ENCODE measurements around the gene ATG4B. TPM values are rescaled to one million over a fixed set of nuclear protein-coding genes. Genes with fewer than 3 reads are reported as not detected.

The ATG4B gene
- total RNA-seq, 1 donor from 2014 or later = 135 TPM

DNA sequence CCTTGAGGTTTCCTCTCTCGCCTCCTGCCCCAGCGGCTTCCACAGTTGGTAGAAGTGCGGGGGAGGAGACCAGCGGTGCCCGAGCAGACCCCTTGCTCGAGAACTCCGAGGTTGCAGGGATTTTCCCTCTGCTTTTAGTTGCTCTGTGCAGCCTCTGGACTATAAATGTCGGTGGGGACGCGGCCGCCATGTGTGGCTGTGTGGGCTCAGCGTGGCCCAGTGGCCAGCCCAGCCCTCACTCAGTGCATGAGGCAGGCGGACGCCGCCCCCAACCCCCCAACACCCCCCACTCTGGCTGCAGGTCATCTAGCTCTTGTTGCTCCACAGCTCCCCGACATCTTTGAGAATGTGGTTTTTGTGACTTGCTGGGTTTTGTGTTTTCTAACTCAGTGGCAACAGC, 81.6 kb downstream of the ATG4B start:
- TF ChIP-seq, protein P1, sequence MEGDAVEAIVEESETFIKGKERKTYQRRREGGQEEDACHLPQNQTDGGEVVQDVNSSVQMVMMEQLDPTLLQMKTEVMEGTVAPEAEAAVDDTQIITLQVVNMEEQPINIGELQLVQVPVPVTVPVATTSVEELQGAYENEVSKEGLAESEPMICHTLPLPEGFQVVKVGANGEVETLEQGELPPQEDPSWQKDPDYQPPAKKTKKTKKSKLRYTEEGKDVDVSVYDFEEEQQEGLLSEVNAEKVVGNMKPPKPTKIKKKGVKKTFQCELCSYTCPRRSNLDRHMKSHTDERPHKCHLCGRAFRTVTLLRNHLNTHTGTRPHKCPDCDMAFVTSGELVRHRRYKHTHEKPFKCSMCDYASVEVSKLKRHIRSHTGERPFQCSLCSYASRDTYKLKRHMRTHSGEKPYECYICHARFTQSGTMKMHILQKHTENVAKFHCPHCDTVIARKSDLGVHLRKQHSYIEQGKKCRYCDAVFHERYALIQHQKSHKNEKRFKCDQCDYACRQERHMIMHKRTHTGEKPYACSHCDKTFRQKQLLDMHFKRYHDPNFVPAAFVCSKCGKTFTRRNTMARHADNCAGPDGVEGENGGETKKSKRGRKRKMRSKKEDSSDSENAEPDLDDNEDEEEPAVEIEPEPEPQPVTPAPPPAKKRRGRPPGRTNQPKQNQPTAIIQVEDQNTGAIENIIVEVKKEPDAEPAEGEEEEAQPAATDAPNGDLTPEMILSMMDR (IDR thresholded peaks at IDR 0.05; ENCODE audit: unreplicated experiment) = no peak
- Mint-ChIP-seq H3K36me3 (peaks cover 64% of the 10 kb centered on the region), H3K27me3 (ENCODE audit: low read depth) (no peaks in the 10 kb centered on the region), H3K4me3 (no peak overlapping the region), H3K4me1 (no peaks in the 10 kb centered on the region), H3K9me3 (peaks cover 30% of the 10 kb centered on the region), H3K27ac (no peak overlapping the region)
- no peak for DNase-seq (ENCODE audit: low spot score in 2 of 2, unreplicated experiment in 2 of 2)

DNA sequence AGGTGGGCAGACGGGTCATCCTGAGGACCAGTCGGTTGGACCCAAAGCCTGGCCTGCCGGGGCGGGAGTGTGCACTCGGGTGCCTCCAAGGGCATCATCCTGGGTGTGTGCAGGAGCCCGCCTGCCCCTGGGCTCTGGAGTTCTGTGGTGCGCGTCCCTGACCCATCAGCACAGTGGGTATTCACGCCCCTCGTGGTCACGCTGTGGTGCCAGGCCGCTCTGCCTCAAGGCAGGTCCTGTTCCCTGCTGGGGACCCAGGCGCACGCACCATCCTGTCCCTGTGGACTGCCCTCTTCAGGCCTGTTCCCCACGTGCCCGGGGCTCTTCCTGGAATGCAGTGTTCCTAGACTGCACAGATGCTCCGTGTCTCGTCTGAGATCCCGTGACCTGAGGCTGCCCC, 82.6 kb downstream of the ATG4B start:
- peaks cover 65% of the 10 kb centered on the region for H3K36me3 Mint-ChIP-seq
- H3K27ac Mint-ChIP-seq = no peak overlapping the region
- H3K27me3 Mint-ChIP-seq (ENCODE audit: low read depth) = no peaks in the 10 kb centered on the region
- no peak for DNase-seq (ENCODE audit: low spot score in 2 of 2, unreplicated experiment in 2 of 2)
- peaks cover 23% of the 10 kb centered on the region for H3K9me3 Mint-ChIP-seq
- TF ChIP-seq, protein P1 (IDR thresholded peaks at IDR 0.05; ENCODE audit: unreplicated experiment) = no peak
- H3K4me1 Mint-ChIP-seq = no peaks in the 10 kb centered on the region
- no peak overlapping the region for H3K4me3 Mint-ChIP-seq

DNA sequence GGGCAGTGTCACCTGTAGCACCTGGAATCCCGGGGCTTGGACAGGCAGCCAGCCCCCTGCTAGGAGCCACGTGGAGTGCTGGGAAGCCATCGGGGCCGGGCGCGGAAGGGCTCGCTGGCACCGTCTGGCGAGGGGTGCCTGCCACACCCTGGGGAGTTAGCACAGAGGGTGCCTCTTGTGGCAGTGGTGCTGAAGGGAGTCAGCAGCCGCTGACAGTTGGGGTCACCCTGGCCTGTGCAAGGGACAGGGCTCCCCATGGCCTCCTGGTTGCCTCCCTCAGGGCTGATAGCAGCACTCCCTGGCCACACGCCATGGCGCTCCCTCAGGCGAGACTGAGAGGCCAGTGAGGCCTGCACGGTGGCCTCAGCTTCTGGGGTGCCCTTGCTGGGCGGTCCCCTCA, 83.1 kb downstream of the ATG4B start:
- Mint-ChIP-seq H3K4me1 (no peaks in the 10 kb centered on the region), H3K27ac (no peak overlapping the region), H3K27me3 (ENCODE audit: low read depth) (no peaks in the 10 kb centered on the region), H3K4me3 (no peak overlapping the region), H3K36me3 (peaks cover 67% of the 10 kb centered on the region), H3K9me3 (peaks cover 24% of the 10 kb centered on the region)
- TF ChIP-seq, protein P1 (IDR thresholded peaks at IDR 0.05; ENCODE audit: unreplicated experiment) = no peak
- no peak for DNase-seq (ENCODE audit: low spot score in 2 of 2, unreplicated experiment in 2 of 2)

DNA sequence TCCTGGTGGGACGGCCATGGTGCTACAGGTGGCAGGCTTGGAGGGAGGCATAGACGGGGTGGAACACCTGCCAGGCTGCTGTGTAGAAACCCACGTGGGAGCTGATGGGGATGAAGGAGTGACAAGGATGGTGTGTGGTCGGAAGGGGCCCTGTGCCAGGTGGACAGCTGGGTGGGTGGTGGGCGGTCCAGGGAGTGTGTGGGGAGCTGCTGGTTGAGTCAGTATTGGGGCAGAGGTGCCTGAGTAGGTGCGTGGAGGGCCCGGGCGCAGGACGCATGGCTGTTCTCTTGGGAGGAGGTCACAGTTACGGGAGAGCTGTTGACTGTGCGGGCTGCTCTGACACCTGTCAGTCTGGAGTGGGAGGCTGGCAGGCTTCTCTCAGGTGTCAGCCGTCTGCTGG, 84.4 kb downstream of the ATG4B start:
- Mint-ChIP-seq H3K27ac (no peak overlapping the region), H3K36me3 (peaks cover 65% of the 10 kb centered on the region), H3K4me3 (no peak overlapping the region), H3K27me3 (ENCODE audit: low read depth) (no peaks in the 10 kb centered on the region), H3K4me1 (no peaks in the 10 kb centered on the region), H3K9me3 (peaks cover 26% of the 10 kb centered on the region)
- TF ChIP-seq, protein P1 (IDR thresholded peaks at IDR 0.05; ENCODE audit: unreplicated experiment) = no peak
- DNase-seq (ENCODE audit: low spot score in 2 of 2, unreplicated experiment in 2 of 2) = no peak

DNA sequence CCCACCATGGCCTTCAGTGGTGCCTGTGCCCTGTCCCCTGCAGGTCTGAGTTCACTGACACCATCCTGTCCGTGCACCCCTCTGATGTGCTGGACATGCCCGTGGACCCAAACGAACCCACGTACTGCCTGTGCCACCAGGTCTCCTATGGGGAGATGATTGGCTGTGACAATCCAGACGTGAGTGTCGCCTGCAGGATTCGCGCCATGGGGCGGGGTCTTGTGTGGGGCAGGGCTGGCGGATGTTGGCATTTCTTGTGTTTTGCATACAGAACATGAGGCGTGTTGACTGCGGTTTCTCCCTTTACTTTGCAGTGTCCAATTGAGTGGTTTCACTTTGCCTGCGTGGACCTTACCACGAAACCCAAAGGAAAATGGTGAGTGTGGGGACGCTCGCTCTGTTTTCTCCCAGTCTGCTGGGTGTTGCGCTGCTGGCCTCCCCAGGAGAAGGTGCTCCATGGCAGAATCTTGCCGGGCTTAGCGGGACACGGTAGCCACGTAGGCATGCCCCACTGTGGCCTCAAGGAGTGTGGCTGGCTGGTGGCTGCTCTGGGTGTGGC, 85.5 kb downstream of the ATG4B start:
- TF ChIP-seq, protein P1 (IDR thresholded peaks at IDR 0.05; ENCODE audit: unreplicated experiment) = no peak
- H3K36me3 Mint-ChIP-seq = peaks cover 61% of the 10 kb centered on the region
- H3K4me3 Mint-ChIP-seq = no peak overlapping the region
- H3K4me1 Mint-ChIP-seq = no peaks in the 10 kb centered on the region
- no peak for DNase-seq (ENCODE audit: low spot score in 2 of 2, unreplicated experiment in 2 of 2)
- no peaks in the 10 kb centered on the region for H3K27me3 Mint-ChIP-seq (ENCODE audit: low read depth)
- no peak overlapping the region for H3K27ac Mint-ChIP-seq
- peaks cover 26% of the 10 kb centered on the region for H3K9me3 Mint-ChIP-seq

Other genes with a start within 250 kb of the ATG4B start
- gene STK25, start 129.1 kb upstream of the ATG4B start, total RNA-seq = 183 to 193 TPM (median 192 TPM) in 3 replicates
- 33.0 to 37.2 TPM (median 36.0 TPM) in 3 replicates for gene BOK, start 78.9 kb upstream of the ATG4B start, total RNA-seq
- 45.7 to 51.5 TPM (median 50.1 TPM) in 3 replicates for gene THAP4, start 535 bp upstream of the ATG4B start, total RNA-seq
- 32.1 to 36.5 TPM (median 35.0 TPM) in 3 replicates for gene DTYMK, start 49.1 kb downstream of the ATG4B start, total RNA-seq
- 50.8 to 56.9 TPM (median 51.8 TPM) in 3 replicates for gene ING5, start 64.3 kb downstream of the ATG4B start, total RNA-seq
- gene D2HGDH, start 96.9 kb downstream of the ATG4B start, total RNA-seq = 55.5 to 60.3 TPM (median 56.6 TPM) in 3 replicates
- gene GAL3ST2, start 139.1 kb downstream of the ATG4B start, total RNA-seq = 0.86 to 1.1 TPM (median 1.1 TPM) in 3 replicates
- 0.87 to 1.8 TPM (median 1.7 TPM) in 3 replicates for gene NEU4, start 171.5 kb downstream of the ATG4B start, total RNA-seq
- not detected in 3 replicates for gene PDCD1, start 221.2 kb downstream of the ATG4B start, total RNA-seq
- gene RTP5, start 232.0 kb downstream of the ATG4B start, total RNA-seq = not detected in 3 replicates